D721Med (cell line): ENCODE measurements around the gene RALA.

Source experiments
- DNase-seq: peaks from one replicate; pipeline ENCODE4 v3.0.0; 2011; ENCODE audit warnings: low spot score; ENCODE audit not compliant: insufficient read length
- FAIRE-seq: peaks from 2 replicates; lab custom pipeline; 2011; peaks lifted over from hg19 to GRCh38; lab: Jason Lieb, UNC
- TF ChIP-seq, protein P1 (sequence below): IDR thresholded peaks from 2 replicates; pipeline ENCODE4 v1.5.1; 2012; ENCODE audit warnings: mild to moderate bottlenecking, control low read depth; ENCODE audit not compliant: insufficient read depth; ENCODE audit errors: missing control alignments

Gene RALA

GRCh38 chr7:39587393-39587792 is 36.0 kb upstream of the RALA start:
- no peak for FAIRE-seq
- DNase-seq = no peak
- TF ChIP-seq, protein P1, sequence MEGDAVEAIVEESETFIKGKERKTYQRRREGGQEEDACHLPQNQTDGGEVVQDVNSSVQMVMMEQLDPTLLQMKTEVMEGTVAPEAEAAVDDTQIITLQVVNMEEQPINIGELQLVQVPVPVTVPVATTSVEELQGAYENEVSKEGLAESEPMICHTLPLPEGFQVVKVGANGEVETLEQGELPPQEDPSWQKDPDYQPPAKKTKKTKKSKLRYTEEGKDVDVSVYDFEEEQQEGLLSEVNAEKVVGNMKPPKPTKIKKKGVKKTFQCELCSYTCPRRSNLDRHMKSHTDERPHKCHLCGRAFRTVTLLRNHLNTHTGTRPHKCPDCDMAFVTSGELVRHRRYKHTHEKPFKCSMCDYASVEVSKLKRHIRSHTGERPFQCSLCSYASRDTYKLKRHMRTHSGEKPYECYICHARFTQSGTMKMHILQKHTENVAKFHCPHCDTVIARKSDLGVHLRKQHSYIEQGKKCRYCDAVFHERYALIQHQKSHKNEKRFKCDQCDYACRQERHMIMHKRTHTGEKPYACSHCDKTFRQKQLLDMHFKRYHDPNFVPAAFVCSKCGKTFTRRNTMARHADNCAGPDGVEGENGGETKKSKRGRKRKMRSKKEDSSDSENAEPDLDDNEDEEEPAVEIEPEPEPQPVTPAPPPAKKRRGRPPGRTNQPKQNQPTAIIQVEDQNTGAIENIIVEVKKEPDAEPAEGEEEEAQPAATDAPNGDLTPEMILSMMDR = no peak

DNA sequence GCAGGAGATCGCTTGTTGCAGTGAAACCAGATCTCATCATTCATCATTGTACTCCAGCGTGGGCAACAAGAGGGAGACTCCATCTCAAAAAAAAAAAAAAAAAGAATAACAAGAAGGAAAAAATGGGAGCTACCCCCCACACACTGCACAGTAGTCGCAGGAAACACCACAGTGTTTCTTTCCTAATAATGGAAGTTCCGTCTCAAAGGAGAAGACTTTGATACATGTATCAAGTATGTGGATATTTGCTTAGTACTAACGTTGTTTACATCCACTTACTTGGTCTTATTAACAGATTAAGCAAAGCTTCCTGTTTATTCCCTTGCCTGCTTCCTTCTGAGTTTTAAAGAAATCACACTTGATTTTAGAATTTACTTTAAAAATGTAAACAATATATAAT is 35.0 kb upstream of the RALA start:
- TF ChIP-seq, protein P1 = no peak

GRCh38 chr7:39589323-39590111 is 33.9 kb upstream of the RALA start:
- TF ChIP-seq, protein P1 = no peak
- DNase-seq = no peak
- peak; percentile 66 for FAIRE-seq

More for the DNA sequence above, 35.0 kb upstream of the RALA start:
- FAIRE-seq (no peak), DNase-seq (no peak)

GRCh38 chr7:39592586-39592985 is 30.8 kb upstream of the RALA start:
- FAIRE-seq (no peak), DNase-seq (no peak)
- TF ChIP-seq, protein P1 = no peak

- TF ChIP-seq, protein P1 = no peak
- DNase-seq = no peak
- peak; percentile 38 for FAIRE-seq
Measured at GRCh38 chr7:39594988-39595620, 28.3 kb upstream of the RALA start.

- DNase-seq = no peak
- TF ChIP-seq, protein P1 = no peak
- no peak for FAIRE-seq
Measured at GRCh38 chr7:39602351-39602750, 21.0 kb upstream of the RALA start.

- DNase-seq (no peak), FAIRE-seq (no peak)
- TF ChIP-seq, protein P1 = no peak
Measured at GRCh38 chr7:39603924-39604323, 19.4 kb upstream of the RALA start.
